CD4-positive, alpha-beta memory T cell (primary cell): ENCODE data around the gene ALAD. TPM values are rescaled to one million over a fixed set of nuclear protein-coding genes. Genes with fewer than 3 reads are reported as not detected.

ENCODE experiments used
- CTCF ChIA-PET: fragments of 350-600 bp; sonication (Branson Sonifier 250); formaldehyde crosslinking; loops from one replicate; lab custom pipeline; 2021; ENCODE audit warnings: inconsistent platforms; ENCODE audit not compliant: partially characterized antibody; lab: Charles Lee
- POLR2A ChIA-PET: fragments of 350-600 bp; sonication (Branson Sonifier 250); formaldehyde crosslinking; loops from one replicate; lab custom pipeline; 2021; ENCODE audit not compliant: partially characterized antibody; lab: Charles Lee
- DNase-seq, 5 donors: peaks; one replicate each; pipeline versions ENCODE4 v3.0.0 to v3.0.0-alpha.2; 2020 to 2022; ENCODE audit warnings: mixed read lengths in 1 of 5
- H3K27ac ChIP-seq: one replicate; pipeline ENCODE4 v1.7.0; 2013; ENCODE audit warnings: low read depth, low read length
- H3K27me3 ChIP-seq: 2 replicates; pipeline ENCODE4 v1.7.0; 2013; ENCODE audit warnings: mild to moderate bottlenecking, low read length, moderate library complexity; ENCODE audit not compliant: insufficient read depth
- H3K36me3 ChIP-seq: 2 replicates; pipeline ENCODE4 v1.7.0; 2013; ENCODE audit warnings: mild to moderate bottlenecking, low read length, moderate library complexity; ENCODE audit not compliant: insufficient read depth
- H3K4me1 ChIP-seq: 2 replicates; pipeline ENCODE4 v1.7.0; 2013; ENCODE audit warnings: mild to moderate bottlenecking, low read length, moderate library complexity; ENCODE audit not compliant: insufficient read depth
- H3K4me3 ChIP-seq, 2 donors: one replicate each; pipeline ENCODE4 v1.7.0; 2013; ENCODE audit warnings: low read length in 2 of 2, mild to moderate bottlenecking in 1 of 2
- H3K9me3 ChIP-seq, 2 donors: one replicate each; pipeline ENCODE4 v1.7.0; 2013; ENCODE audit warnings: low read length in 2 of 2, control low read depth in 1 of 2; ENCODE audit not compliant: control insufficient read depth in 1 of 2
- H3K27ac Mint-ChIP-seq, 7 donors: one replicate each; pipeline ENCODE4 v1.8.0; 2020 to 2021; ENCODE audit warnings: mixed read lengths in 7 of 7, mild to moderate bottlenecking in 6 of 7, inconsistent platforms in 3 of 7, moderate library complexity in 3 of 7
- H3K27me3 Mint-ChIP-seq, 2 donors: one replicate each; pipeline ENCODE4 v1.8.0; 2020 to 2021; ENCODE audit warnings: mixed read lengths in 2 of 2
- H3K36me3 Mint-ChIP-seq, 2 donors: one replicate each; pipeline ENCODE4 v1.8.0; 2020 to 2021; ENCODE audit warnings: mixed read lengths in 2 of 2, inconsistent platforms in 1 of 2, mild to moderate bottlenecking in 1 of 2
- H3K4me1 Mint-ChIP-seq, 4 donors: one replicate each; pipeline ENCODE4 v1.8.0; 2020 to 2021; ENCODE audit warnings: mixed read lengths in 4 of 4, mild to moderate bottlenecking in 1 of 4
- H3K4me3 Mint-ChIP-seq, 8 donors: one replicate each; pipeline ENCODE4 v1.8.0; 2020 to 2021; ENCODE audit warnings: mixed read lengths in 8 of 8, mild to moderate bottlenecking in 7 of 8, moderate library complexity in 6 of 8, inconsistent platforms in 3 of 8
- H3K9me3 Mint-ChIP-seq, 8 donors: one replicate each; pipeline ENCODE4 v1.8.0; 2020 to 2021; ENCODE audit warnings: mixed read lengths in 8 of 8, mild to moderate bottlenecking in 5 of 8, inconsistent platforms in 3 of 8, moderate library complexity in 1 of 8
- intact Hi-C: fragments of 100-400 bp; cut with micrococcal nuclease; formaldehyde crosslinking; loops from one replicate; pipeline ENCODE4 v1.15.1; 2023
- polyA plus RNA-seq, 2 donors: library from polyadenylated mRNA; unstranded; fragments of 300-500 nt; fragmentation: Illumina TruSeq; gene quantifications; one replicate each; pipeline ENCODE4 v1.2.3, GENCODE V29; 2021
- total RNA-seq, 2 experiments: library from RNA; stranded (reverse); gene quantifications; one replicate each; pipeline ENCODE4 v1.2.3, GENCODE V29; 2021

Gene ALAD
- total and polyA plus RNA-seq, 4 experiments from 2014 or later: 16.4 to 39.9 (median 31.9) TPM

DNA sequence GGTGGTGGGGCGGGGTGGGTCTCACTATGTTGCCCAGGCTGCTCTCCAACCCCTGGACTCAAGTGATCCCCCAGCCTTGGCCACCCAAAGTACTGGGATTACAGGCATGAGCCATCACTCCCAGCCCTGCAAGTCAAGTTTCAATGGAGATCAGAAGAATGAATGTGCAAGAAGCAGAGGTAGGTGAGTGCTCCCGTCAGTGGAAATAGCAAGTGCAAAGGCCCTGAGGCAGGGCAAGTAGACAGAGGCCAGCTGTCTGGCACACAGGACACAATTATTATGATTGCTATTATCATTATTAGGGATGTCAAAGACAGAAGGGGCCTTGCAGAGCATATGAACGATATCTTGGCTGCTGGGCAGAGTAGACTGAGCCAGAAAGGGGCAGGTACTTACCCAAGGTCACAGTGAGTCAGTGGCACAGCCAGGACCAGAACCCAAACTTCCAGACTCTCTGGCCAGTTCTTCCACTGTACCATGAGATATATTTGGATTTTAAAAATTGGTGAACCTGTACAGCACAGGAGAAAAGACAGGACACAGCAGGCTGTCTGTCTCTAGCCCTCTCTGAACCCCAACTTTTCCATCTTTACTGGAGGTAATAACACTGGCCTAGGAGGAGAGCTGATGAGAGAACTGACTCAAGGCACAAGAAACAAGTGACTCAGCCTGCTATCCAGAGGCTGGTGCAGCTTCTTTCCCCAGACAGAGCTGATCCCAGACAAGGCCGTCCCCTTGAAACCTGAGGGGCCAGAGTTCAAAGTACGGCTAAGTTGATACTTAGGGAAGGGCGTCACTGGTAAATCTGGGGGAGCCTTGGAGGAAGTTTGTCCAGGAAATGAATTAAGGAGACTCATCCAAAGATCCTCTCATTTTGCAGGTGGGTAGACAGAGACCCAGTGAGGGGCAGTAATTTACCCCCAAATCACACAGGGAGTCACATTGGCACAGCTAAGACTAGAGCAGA lies 25.7 kb downstream of the ALAD start:
- H3K4me1 Mint-ChIP-seq: peaks cover 8 to 23% (median 13%) of the 10 kb centered on the region in 4 donors
- Histone ChIP-seq H3K27me3 (no peaks in the 10 kb centered on the region), H3K27ac (no peak overlapping the region), H3K4me1 (peaks cover 13% of the 10 kb centered on the region), H3K4me3 (peak overlapping the region; percentile 27 to 92), H3K9me3 (no peaks in the 10 kb centered on the region), H3K36me3 (peaks cover 16% of the 10 kb centered on the region)
- peaks cover 3 to 16% of the 10 kb centered on the region in 2 donors for H3K36me3 Mint-ChIP-seq
- peak overlapping the region; percentile 79 to 91 (median 86) for H3K4me3 Mint-ChIP-seq
- POLR2A ChIA-PET: interaction anchor here (0.6 to 2.3 kb wide), 6 partner anchors 11 to 100 kb away, joined by 3 to 18 read pairs (median 9); partner anchors contain the start of genes C9orf43, CDC26, POLE3 and PRPF4
- H3K9me3 Mint-ChIP-seq: no peaks in the 10 kb centered on the region
- H3K27ac Mint-ChIP-seq: peak overlapping the region; percentile 64 to 91 (median 76)
- CTCF ChIA-PET: interaction anchor here (0.7 to 1.9 kb wide), 4 partner anchors 10 to 128 kb away, joined by 3 to 7 read pairs (median 4); partner anchors contain the start of gene ALAD
- no peak for DNase-seq
- H3K27me3 Mint-ChIP-seq: no peaks in the 10 kb centered on the region
- intact Hi-C loops: loop anchor here (1.0 to 10.0 kb wide), 3 partner anchors 35 to 151 kb away; partner anchors contain the start of genes C9orf43, FKBP15, POLE3 and SLC31A1

DNA sequence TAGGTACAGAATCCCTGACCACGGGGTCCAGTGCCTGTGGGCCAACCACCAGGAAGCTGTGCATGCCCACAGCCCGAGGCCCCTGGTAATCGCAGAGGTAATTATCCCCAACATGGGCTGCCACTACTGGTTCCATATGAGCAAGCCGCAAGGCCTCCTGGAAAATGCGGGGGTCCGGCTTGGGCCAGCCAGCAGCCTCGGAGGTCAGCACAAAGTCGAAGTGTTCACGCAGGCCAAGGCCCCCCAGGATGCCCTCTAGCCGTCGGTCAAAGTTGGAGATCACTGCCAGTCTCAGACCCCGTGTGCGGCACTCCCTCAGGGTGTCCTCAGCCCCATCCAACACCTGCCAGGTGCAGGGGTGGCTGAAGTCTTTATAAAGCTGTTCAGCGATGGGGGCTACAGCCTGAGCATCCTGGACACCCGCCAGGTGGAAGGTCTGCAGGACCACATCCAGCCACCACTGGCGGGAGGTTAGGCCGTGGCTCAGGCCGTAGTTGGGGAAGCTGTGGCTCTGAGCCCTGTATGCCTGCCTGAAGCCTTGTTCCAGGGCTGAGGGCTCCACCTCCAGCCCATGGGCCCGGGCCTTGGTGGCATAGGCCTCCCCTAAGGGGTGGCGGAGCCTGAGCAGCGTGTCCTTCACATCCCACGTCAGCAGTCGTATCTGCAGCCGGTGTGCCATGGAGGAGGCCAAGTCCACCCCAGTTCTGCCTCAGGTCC lies 27.2 kb downstream of the ALAD start:
- peaks cover 3 to 16% of the 10 kb centered on the region in 2 donors for H3K36me3 Mint-ChIP-seq
- H3K9me3 Mint-ChIP-seq: no peaks in the 10 kb centered on the region
- H3K4me3 Mint-ChIP-seq: no peak overlapping the region
- H3K27me3 Mint-ChIP-seq: no peaks in the 10 kb centered on the region
- peak overlapping the region in 2 of 7 donors; percentile 20 to 66 for H3K27ac Mint-ChIP-seq
- DNase-seq: no peak
- H3K4me3 ChIP-seq: no peak overlapping the region
- intact Hi-C loops: loop anchor here (10.0 kb wide), 1 partner anchor 149 kb away; the partner anchor contains the start of genes FKBP15 and SLC31A1
- CTCF ChIA-PET: interaction anchor here (0.6 to 1.2 kb wide), 3 partner anchors 27 to 973 kb away, joined by 3 to 4 read pairs (median 3); partner anchors contain the start of gene ALAD
- H3K36me3 ChIP-seq: peaks cover 16% of the 10 kb centered on the region
- no peaks in the 10 kb centered on the region for H3K27me3 ChIP-seq
- no peaks in the 10 kb centered on the region for H3K9me3 ChIP-seq
- H3K4me1 ChIP-seq: peaks cover 13% of the 10 kb centered on the region
- H3K27ac ChIP-seq: no peak overlapping the region
- peaks cover 8 to 21% (median 13%) of the 10 kb centered on the region in 4 donors for H3K4me1 Mint-ChIP-seq
- POLR2A ChIA-PET: no interaction called here

DNA sequence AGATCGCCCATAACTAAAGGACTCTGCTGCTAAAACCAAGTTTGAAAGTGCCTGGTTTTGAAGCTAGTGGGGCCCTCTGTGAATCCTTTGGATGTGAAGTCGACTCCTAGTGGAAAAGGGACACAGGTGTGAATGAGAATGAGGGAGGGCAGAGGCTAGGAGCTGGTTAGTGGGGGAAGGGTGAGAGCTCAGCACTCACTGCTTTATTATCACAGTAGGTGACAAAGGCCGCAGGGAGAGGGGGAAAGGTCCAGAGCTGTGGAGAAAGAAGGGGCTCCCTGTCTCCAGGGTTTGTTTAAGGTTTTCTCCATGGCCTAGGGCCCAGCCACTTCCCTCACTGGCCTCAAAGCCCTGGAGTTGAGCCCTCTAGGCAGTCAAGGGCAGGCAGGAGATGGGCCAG lies 27.8 kb downstream of the ALAD start:
- POLR2A ChIA-PET: no interaction called here
- H3K27ac ChIP-seq: no peak overlapping the region
- H3K27me3 Mint-ChIP-seq: no peaks in the 10 kb centered on the region
- peaks cover 8 to 18% (median 13%) of the 10 kb centered on the region in 4 donors for H3K4me1 Mint-ChIP-seq
- no peak overlapping the region for H3K4me3 ChIP-seq
- CTCF ChIA-PET: interaction anchor here (0.6 to 1.2 kb wide), 2 partner anchors 28 to 972 kb away, joined by 3 to 4 read pairs; partner anchors contain the start of gene ALAD
- intact Hi-C loops: loop anchor here (10.0 kb wide), 1 partner anchor 148 kb away; the partner anchor contains the start of genes FKBP15 and SLC31A1
- H3K36me3 Mint-ChIP-seq: peaks cover 3 to 16% of the 10 kb centered on the region in 2 donors
- peaks cover 13% of the 10 kb centered on the region for H3K4me1 ChIP-seq
- DNase-seq: no peak
- H3K4me3 Mint-ChIP-seq: no peak overlapping the region
- peaks cover 16% of the 10 kb centered on the region for H3K36me3 ChIP-seq
- no peaks in the 10 kb centered on the region for H3K9me3 ChIP-seq
- H3K27me3 ChIP-seq: no peaks in the 10 kb centered on the region
- peak overlapping the region in 2 of 7 donors; percentile 23 to 53 for H3K27ac Mint-ChIP-seq
- no peaks in the 10 kb centered on the region for H3K9me3 Mint-ChIP-seq

GRCh38 chr9:113372059-113372458 lies 29.0 kb downstream of the ALAD start:
- intact Hi-C loops: loop anchor here (10.0 kb wide), 1 partner anchor 147 kb away; the partner anchor contains the start of genes FKBP15 and SLC31A1
- H3K27ac Mint-ChIP-seq: peak overlapping the region in 1 of 7 donors; percentile 5
- ChIA-PET CTCF (no interaction called here), POLR2A (interaction anchor here (0.7 to 1.3 kb wide), 3 partner anchors 23 to 32 kb away, joined by 3 to 4 read pairs (median 3); partner anchors contain the start of genes ALAD, BSPRY and WDR31)
- H3K27ac ChIP-seq: no peak overlapping the region
- no peaks in the 10 kb centered on the region for H3K9me3 ChIP-seq
- H3K27me3 ChIP-seq: no peaks in the 10 kb centered on the region
- peaks cover 16% of the 10 kb centered on the region for H3K36me3 ChIP-seq
- peaks cover 8 to 17% (median 13%) of the 10 kb centered on the region in 4 donors for H3K4me1 Mint-ChIP-seq
- H3K4me3 ChIP-seq: no peak overlapping the region
- H3K4me3 Mint-ChIP-seq: no peak overlapping the region
- no peaks in the 10 kb centered on the region for H3K9me3 Mint-ChIP-seq
- H3K27me3 Mint-ChIP-seq: no peaks in the 10 kb centered on the region
- H3K36me3 Mint-ChIP-seq: peaks cover 3 to 16% of the 10 kb centered on the region in 2 donors
- H3K4me1 ChIP-seq: peaks cover 11% of the 10 kb centered on the region
- no peak for DNase-seq

- no peaks in the 10 kb centered on the region for H3K9me3 Mint-ChIP-seq
- intact Hi-C loops: loop anchor here (10.0 kb wide), 1 partner anchor 146 kb away; the partner anchor contains the start of genes FKBP15 and SLC31A1
These were observed 30.2 kb downstream of the ALAD start for GRCh38 chr9:113370806-113371325.

GRCh38 chr9:113369855-113370140 lies 31.3 kb downstream of the ALAD start:
- POLR2A ChIA-PET: interaction anchor here (1.2 kb wide), 1 partner anchor 40 kb away, joined by 4 read pairs; the partner anchor contains the start of genes C9orf43 and POLE3
- H3K4me3 ChIP-seq: no peak overlapping the region
- H3K4me1 ChIP-seq: no peaks in the 10 kb centered on the region

More at GRCh38 chr9:113370806-113371325, 30.2 kb downstream of the ALAD start:
- Mint-ChIP-seq H3K27me3 (no peaks in the 10 kb centered on the region), H3K4me3 (no peak overlapping the region), H3K4me1 (peaks cover 8 to 11% (median 10%) of the 10 kb centered on the region in 4 donors), H3K36me3 (peaks cover 3 to 16% of the 10 kb centered on the region in 2 donors), H3K27ac (peak overlapping the region in 2 of 7 donors; percentile 29 to 57)
- no peaks in the 10 kb centered on the region for H3K27me3 ChIP-seq
- DNase-seq: no peak
- CTCF ChIA-PET: no interaction called here
- peaks cover 16% of the 10 kb centered on the region for H3K36me3 ChIP-seq
- no peak overlapping the region for H3K4me3 ChIP-seq
- POLR2A ChIA-PET: interaction anchor here (0.6 to 1.3 kb wide), 4 partner anchors 18 to 39 kb away, joined by 3 to 4 read pairs (median 4); partner anchors contain the start of genes ALAD, C9orf43, POLE3 and WDR31
- H3K27ac ChIP-seq: no peak overlapping the region
- H3K9me3 ChIP-seq: no peaks in the 10 kb centered on the region
- peaks cover 8% of the 10 kb centered on the region for H3K4me1 ChIP-seq

More at GRCh38 chr9:113369855-113370140, 31.3 kb downstream of the ALAD start:
- no peak overlapping the region for H3K27ac Mint-ChIP-seq
- intact Hi-C loops: loop anchor here (10.0 kb wide), 1 partner anchor 145 kb away; the partner anchor contains the start of genes FKBP15 and SLC31A1
- H3K4me1 Mint-ChIP-seq: peaks cover 0 to 2% (median under 1%) of the 10 kb centered on the region in 4 donors
- peaks cover 3 to 16% of the 10 kb centered on the region in 2 donors for H3K36me3 Mint-ChIP-seq
- peaks cover 0 to 2% (median 0%) of the 10 kb centered on the region in 8 donors for H3K9me3 Mint-ChIP-seq
- CTCF ChIA-PET: no interaction called here
- Histone ChIP-seq H3K27ac (no peak overlapping the region), H3K36me3 (peaks cover 16% of the 10 kb centered on the region), H3K27me3 (no peaks in the 10 kb centered on the region), H3K9me3 (no peaks in the 10 kb centered on the region)
- H3K27me3 Mint-ChIP-seq: no peaks in the 10 kb centered on the region
- no peak for DNase-seq
- no peak overlapping the region for H3K4me3 Mint-ChIP-seq
